ENCODE results near the gene AMY2B.
A peak's percentile ranks its signal among the peaks of the same experiment; 100 is the strongest.
"Not testable (repeated sequence)": the region's sequence is repeated elsewhere in the genome, so short reads cannot be mapped to it uniquely, and the experiment has no call there.

Gene AMY2B

GRCh38 chr1:103560427-103560826, 11.0 kb upstream of the AMY2B start:
- H4K20me1 ChIP-seq (ENCODE audit: low read depth, low read length): no peaks in the 10 kb centered on the region
- H3K79me2 ChIP-seq (ENCODE audit: insufficient read depth, low read length): no peaks in the 10 kb centered on the region
- no peaks in the 10 kb centered on the region for H3K9me2 ChIP-seq (replicated peaks; ENCODE audit: insufficient read depth, low read length)
- no peak overlapping the region for H3K4me2 ChIP-seq (ENCODE audit: low read depth, low read length, poor library complexity, severe bottlenecking)
- no peak overlapping the region for H3K4me3 ChIP-seq (ENCODE audit: insufficient read depth, low read length, poor library complexity, severe bottlenecking)
- 0 out of 2 replicates have a peak, but pooled peaks cover 3% of the 10 kb centered on the region for H3K36me3 ChIP-seq (ENCODE audit: low read length)
- H3K27me3 ChIP-seq (ENCODE audit: low read length): no peaks in the 10 kb centered on the region
- H3F3A ChIP-seq (ENCODE audit: insufficient read depth): no peaks in the 10 kb centered on the region
- H3K27ac ChIP-seq (ENCODE audit: low read depth, low read length): no peak overlapping the region
- H3K9ac ChIP-seq (ENCODE audit: low read length): no peak overlapping the region
- no peak overlapping the region for H2AFZ ChIP-seq (ENCODE audit: low read depth, low read length, severe bottlenecking)
- no peak for TF ChIP-seq EZH2phosphoT487 (conservative IDR thresholded peaks at IDR 0.05; ENCODE audit: low read length)
- TF ChIP-seq, protein P1, sequence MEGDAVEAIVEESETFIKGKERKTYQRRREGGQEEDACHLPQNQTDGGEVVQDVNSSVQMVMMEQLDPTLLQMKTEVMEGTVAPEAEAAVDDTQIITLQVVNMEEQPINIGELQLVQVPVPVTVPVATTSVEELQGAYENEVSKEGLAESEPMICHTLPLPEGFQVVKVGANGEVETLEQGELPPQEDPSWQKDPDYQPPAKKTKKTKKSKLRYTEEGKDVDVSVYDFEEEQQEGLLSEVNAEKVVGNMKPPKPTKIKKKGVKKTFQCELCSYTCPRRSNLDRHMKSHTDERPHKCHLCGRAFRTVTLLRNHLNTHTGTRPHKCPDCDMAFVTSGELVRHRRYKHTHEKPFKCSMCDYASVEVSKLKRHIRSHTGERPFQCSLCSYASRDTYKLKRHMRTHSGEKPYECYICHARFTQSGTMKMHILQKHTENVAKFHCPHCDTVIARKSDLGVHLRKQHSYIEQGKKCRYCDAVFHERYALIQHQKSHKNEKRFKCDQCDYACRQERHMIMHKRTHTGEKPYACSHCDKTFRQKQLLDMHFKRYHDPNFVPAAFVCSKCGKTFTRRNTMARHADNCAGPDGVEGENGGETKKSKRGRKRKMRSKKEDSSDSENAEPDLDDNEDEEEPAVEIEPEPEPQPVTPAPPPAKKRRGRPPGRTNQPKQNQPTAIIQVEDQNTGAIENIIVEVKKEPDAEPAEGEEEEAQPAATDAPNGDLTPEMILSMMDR (IDR thresholded peaks at IDR 0.05; ENCODE audit: insufficient read depth, low read length, poor library complexity, severe bottlenecking): no peak
- no peaks in the 10 kb centered on the region for H3K9me3 ChIP-seq (ENCODE audit: insufficient read depth, low read length)

- not testable (repeated sequence) for H3K27me3 ChIP-seq (ENCODE audit: low read length); H3K4me2 ChIP-seq (ENCODE audit: low read depth, low read length, poor library complexity, severe bottlenecking); H3K79me2 ChIP-seq (ENCODE audit: insufficient read depth, low read length); H3K36me3 ChIP-seq (ENCODE audit: low read length); H3F3A ChIP-seq (ENCODE audit: insufficient read depth); H4K20me1 ChIP-seq (ENCODE audit: low read depth, low read length); H2AFZ ChIP-seq (ENCODE audit: low read depth, low read length, severe bottlenecking); H3K9me2 ChIP-seq (replicated peaks; ENCODE audit: insufficient read depth, low read length); H3K27ac ChIP-seq (ENCODE audit: low read depth, low read length); H3K9ac ChIP-seq (ENCODE audit: low read length); H3K4me3 ChIP-seq (ENCODE audit: insufficient read depth, low read length, poor library complexity, severe bottlenecking); H3K9me3 ChIP-seq (ENCODE audit: insufficient read depth, low read length)
Observed at GRCh38 chr1:103561124-103561523, 10.3 kb upstream of the AMY2B start.

- Histone ChIP-seq H3K36me3 (ENCODE audit: low read length) (no peaks in the 10 kb centered on the region), H3K27ac (ENCODE audit: low read depth, low read length) (peak overlapping the region; percentile 58; the same call in 1 of the 2 replicates), H2AFZ (ENCODE audit: low read depth, low read length, severe bottlenecking) (no peak overlapping the region), H3K27me3 (ENCODE audit: low read length) (no peaks in the 10 kb centered on the region), H3K4me3 (ENCODE audit: insufficient read depth, low read length, poor library complexity, severe bottlenecking) (peak overlapping the region; percentile 18), H3K4me2 (ENCODE audit: low read depth, low read length, poor library complexity, severe bottlenecking) (peak overlapping the region; percentile 55), H3K9me2 (replicated peaks; ENCODE audit: insufficient read depth, low read length) (no peaks in the 10 kb centered on the region), H4K20me1 (ENCODE audit: low read depth, low read length) (no peaks in the 10 kb centered on the region), H3F3A (ENCODE audit: insufficient read depth) (no peaks in the 10 kb centered on the region), H3K9me3 (ENCODE audit: insufficient read depth, low read length) (no peaks in the 10 kb centered on the region), H3K79me2 (ENCODE audit: insufficient read depth, low read length) (no peaks in the 10 kb centered on the region), H3K9ac (ENCODE audit: low read length) (peak overlapping the region; percentile 19)
- no peak for TF ChIP-seq EZH2phosphoT487 (conservative IDR thresholded peaks at IDR 0.05; ENCODE audit: low read length)
- TF ChIP-seq, protein P1 (IDR thresholded peaks at IDR 0.05; ENCODE audit: insufficient read depth, low read length, poor library complexity, severe bottlenecking): no peak
Observed at GRCh38 chr1:103561643-103562395, 9.6 kb upstream of the AMY2B start.

GRCh38 chr1:103563056-103563455, 8.3 kb upstream of the AMY2B start:
- no peaks in the 10 kb centered on the region for H3K79me2 ChIP-seq (ENCODE audit: insufficient read depth, low read length)
- H3K9me3 ChIP-seq (ENCODE audit: insufficient read depth, low read length): no peaks in the 10 kb centered on the region
- no peak overlapping the region for H3K27ac ChIP-seq (ENCODE audit: low read depth, low read length)
- TF ChIP-seq, protein P1 (IDR thresholded peaks at IDR 0.05; ENCODE audit: insufficient read depth, low read length, poor library complexity, severe bottlenecking): no peak
- TF ChIP-seq EZH2phosphoT487 (conservative IDR thresholded peaks at IDR 0.05; ENCODE audit: low read length): no peak
- no peaks in the 10 kb centered on the region for H3K9me2 ChIP-seq (replicated peaks; ENCODE audit: insufficient read depth, low read length)
- H3K9ac ChIP-seq (ENCODE audit: low read length): no peak overlapping the region
- H3F3A ChIP-seq (ENCODE audit: insufficient read depth): no peaks in the 10 kb centered on the region
- no peaks in the 10 kb centered on the region for H3K36me3 ChIP-seq (ENCODE audit: low read length)
- no peaks in the 10 kb centered on the region for H4K20me1 ChIP-seq (ENCODE audit: low read depth, low read length)
- H2AFZ ChIP-seq (ENCODE audit: low read depth, low read length, severe bottlenecking): no peak overlapping the region
- peak overlapping the region; percentile 55 for H3K4me2 ChIP-seq (ENCODE audit: low read depth, low read length, poor library complexity, severe bottlenecking)
- no peak overlapping the region for H3K4me3 ChIP-seq (ENCODE audit: insufficient read depth, low read length, poor library complexity, severe bottlenecking)
- no peaks in the 10 kb centered on the region for H3K27me3 ChIP-seq (ENCODE audit: low read length)

Data from SU-DHL-6 (cell line).